Testis (tissue), 3 donors: Measurements from ENCODE around the gene CCL13. TPM values are rescaled to one million over a fixed set of nuclear protein-coding genes. Genes with fewer than 3 reads are reported as not detected.

ENCODE experiments used
- DNase-seq: peaks from one replicate; pipeline ENCODE4 v3.0.0-alpha.2; 2019
- H3K27ac ChIP-seq, 2 donors: fragments of 200-600 bp; sonication (generic); one replicate each; pipeline ENCODE4 v1.5.1; 2019
- H3K27me3 ChIP-seq: fragments of 200-600 bp; sonication (generic); one replicate; pipeline ENCODE4 v1.5.1; 2019
- H3K36me3 ChIP-seq: fragments of 200-600 bp; sonication (generic); one replicate; pipeline ENCODE4 v1.5.1; 2017; ENCODE audit warnings: low read depth; ENCODE audit errors: missing control alignments
- H3K4me1 ChIP-seq: fragments of 200-600 bp; sonication (generic); one replicate; pipeline ENCODE4 v1.5.1; 2019
- H3K4me3 ChIP-seq, 2 donors: fragments of 200-600 bp; sonication (generic); one replicate each; pipeline ENCODE4 v1.5.1; 2017 to 2019
- H3K9me3 ChIP-seq: fragments of 200-600 bp; sonication (generic); one replicate; pipeline ENCODE4 v1.5.1; 2017
- POLR2A ChIP-seq: fragments of 450-650 bp; IDR thresholded peaks from one replicate; pipeline ENCODE4 v1.6.1; 2017; ENCODE audit warnings: antibody characterized with exemption, mild to moderate bottlenecking, moderate library complexity
- WGBS, 2 donors: methylation state at CpG; one replicate each; pipeline ENCODE4 v1.1.5; 2018; 5-methylcytosine and 5-hydroxymethylcytosine counted together
- intact Hi-C: fragments of 100-400 bp; cut with DNase I; formaldehyde crosslinking; loops from one replicate; pipeline ENCODE4 v1.15.1; 2023; ENCODE audit warnings: low total_unique reads
- polyA plus RNA-seq: library from polyadenylated mRNA; stranded (reverse); fragments of 350-450 nt; fragmentation: Illumina TruSeq; extraction: RNeasy Lipid Tissue Mini Kit (QIAGEN cat#74804); gene quantifications from one replicate; pipeline ENCODE4 v1.2.3, GENCODE V29; 2014; ENCODE audit warnings: low read depth, low replicate concordance; ENCODE audit not compliant: insufficient read depth
- total RNA-seq, 2 donors: library from RNA; depleted of rRNA; stranded (reverse); fragments of >200 nt; gene quantifications; one replicate each; pipeline ENCODE4 v1.2.3, GENCODE V29; 2016
- TF ChIP-seq, protein P1 (sequence below), 3 experiments: fragments of 450-650 bp in 2 of 3; fragments of 200-600 bp in 1 of 3; sonication (generic) in 1 of 3; IDR thresholded peaks; one replicate each; pipeline ENCODE4 v1.5.1; 2016 to 2019; ENCODE audit warnings: antibody characterized with exemption in 3 of 3, mild to moderate bottlenecking in 2 of 3, moderate library complexity in 1 of 3

Gene CCL13
- total and polyA plus RNA-seq, 3 donors from 2014 or later: 5.2 TPM; not detected in 2

DNA sequence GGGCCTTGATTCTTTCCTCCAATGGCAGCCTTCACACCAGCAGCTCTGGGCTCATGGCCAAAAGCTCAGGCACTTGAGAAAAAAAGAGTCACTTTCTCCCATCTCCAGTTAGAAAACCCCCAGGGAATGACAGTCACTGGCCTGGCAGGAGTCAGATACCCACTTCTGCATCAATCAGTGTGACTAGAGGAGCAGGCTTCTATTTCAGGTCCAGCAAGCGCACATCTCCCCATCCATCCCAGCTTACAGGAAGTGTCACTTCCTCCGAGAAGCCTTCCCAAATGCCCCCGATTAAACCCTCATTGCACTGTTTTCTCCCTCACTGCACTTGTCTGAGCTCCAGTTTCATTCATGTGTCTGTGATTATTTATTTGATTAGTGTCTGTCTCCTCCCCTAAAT lies 37.1 kb downstream of the CCL13 start:
- no peak for DNase-seq
- Histone ChIP-seq H3K27me3 (no peaks in the 10 kb centered on the region), H3K4me1 (no peaks in the 10 kb centered on the region), H3K27ac (no peak overlapping the region), H3K9me3 (no peaks in the 10 kb centered on the region), H3K36me3 (no peaks in the 10 kb centered on the region), H3K4me3 (no peak overlapping the region)
- intact Hi-C loops: no loop called here
- TF ChIP-seq POLR2A: no peak
- TF ChIP-seq, protein P1, sequence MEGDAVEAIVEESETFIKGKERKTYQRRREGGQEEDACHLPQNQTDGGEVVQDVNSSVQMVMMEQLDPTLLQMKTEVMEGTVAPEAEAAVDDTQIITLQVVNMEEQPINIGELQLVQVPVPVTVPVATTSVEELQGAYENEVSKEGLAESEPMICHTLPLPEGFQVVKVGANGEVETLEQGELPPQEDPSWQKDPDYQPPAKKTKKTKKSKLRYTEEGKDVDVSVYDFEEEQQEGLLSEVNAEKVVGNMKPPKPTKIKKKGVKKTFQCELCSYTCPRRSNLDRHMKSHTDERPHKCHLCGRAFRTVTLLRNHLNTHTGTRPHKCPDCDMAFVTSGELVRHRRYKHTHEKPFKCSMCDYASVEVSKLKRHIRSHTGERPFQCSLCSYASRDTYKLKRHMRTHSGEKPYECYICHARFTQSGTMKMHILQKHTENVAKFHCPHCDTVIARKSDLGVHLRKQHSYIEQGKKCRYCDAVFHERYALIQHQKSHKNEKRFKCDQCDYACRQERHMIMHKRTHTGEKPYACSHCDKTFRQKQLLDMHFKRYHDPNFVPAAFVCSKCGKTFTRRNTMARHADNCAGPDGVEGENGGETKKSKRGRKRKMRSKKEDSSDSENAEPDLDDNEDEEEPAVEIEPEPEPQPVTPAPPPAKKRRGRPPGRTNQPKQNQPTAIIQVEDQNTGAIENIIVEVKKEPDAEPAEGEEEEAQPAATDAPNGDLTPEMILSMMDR (IDR thresholded peaks at IDR 0.05): no peak
- 84 to 96% methylated on average over 3 of the region's 3 CpGs for WGBS, 2 donors

DNA sequence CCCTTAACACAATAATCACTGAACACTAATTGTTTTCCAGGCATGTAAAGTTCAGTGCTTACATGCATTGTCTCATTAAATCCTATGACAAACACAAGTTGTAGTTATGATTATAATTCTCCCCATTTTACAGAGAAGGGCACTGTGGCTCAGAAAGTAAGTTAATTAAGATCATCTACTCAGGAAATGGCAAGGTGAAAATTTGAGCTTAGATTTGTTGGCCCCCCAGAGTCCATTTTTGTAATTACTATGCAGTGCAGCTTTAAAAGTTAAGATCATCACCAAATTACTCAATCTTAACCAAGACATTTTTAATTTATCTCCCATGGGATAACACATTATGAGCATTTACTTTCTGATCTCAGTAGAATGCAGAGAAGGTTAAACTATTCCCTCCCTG lies 41.0 kb downstream of the CCL13 start:
- Histone ChIP-seq H3K4me1 (no peaks in the 10 kb centered on the region), H3K4me3 (no peak overlapping the region), H3K27ac (no peak overlapping the region), H3K36me3 (no peaks in the 10 kb centered on the region), H3K27me3 (no peaks in the 10 kb centered on the region), H3K9me3 (no peaks in the 10 kb centered on the region)
- TF ChIP-seq POLR2A: no peak
- TF ChIP-seq, protein P1 (IDR thresholded peaks at IDR 0.05): peak in 1 of 3 experiments; percentile 11
- no peak for DNase-seq
- intact Hi-C loops: no loop called here

DNA sequence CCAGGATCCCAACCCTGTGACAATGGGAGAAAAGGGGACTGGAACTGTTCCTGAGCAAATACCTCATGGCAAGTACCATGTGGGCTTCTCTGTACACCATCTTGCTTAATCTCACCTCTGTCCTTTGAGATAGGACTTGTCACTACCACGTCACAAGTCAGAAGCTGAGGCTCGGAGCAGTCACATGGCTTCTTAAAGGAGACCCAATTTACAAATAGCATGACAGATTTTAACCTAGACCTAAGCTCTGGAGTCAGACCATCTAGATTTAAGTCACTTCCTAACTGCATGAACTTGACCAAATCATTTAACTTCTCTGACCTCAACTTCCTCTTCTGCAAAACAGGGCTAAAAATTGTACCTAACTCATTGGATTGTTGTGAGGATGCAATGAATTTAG lies 42.7 kb downstream of the CCL13 start:
- 49 to 71% methylated on average over 2 of the region's 2 CpGs for WGBS, 2 donors
- Histone ChIP-seq H3K27ac (no peak overlapping the region), H3K27me3 (no peaks in the 10 kb centered on the region), H3K4me1 (no peaks in the 10 kb centered on the region), H3K36me3 (no peaks in the 10 kb centered on the region), H3K4me3 (no peak overlapping the region), H3K9me3 (no peaks in the 10 kb centered on the region)
- DNase-seq: no peak
- TF ChIP-seq, protein P1 (IDR thresholded peaks at IDR 0.05): no peak
- TF ChIP-seq POLR2A: no peak
- intact Hi-C loops: no loop called here

DNA sequence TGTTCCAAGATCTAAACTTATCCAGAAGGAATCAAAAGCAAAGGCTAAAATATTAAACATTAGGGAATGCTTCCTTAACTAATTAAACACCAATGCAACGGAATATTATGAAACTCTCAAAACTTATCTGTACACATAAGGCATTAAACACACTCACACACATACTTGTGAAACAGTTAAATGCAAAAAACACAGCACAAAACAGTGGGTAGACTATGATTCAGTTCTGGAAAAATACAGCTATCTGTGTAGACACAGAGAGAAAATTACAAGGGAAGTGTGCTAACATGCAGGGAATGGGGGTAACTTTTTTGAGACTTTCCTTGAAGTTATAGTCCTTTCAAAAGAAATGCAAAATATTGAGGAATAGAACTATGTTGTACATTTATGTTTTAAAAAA lies 43.4 kb downstream of the CCL13 start:
- no peaks in the 10 kb centered on the region for H3K9me3 ChIP-seq
- H3K27me3 ChIP-seq: no peaks in the 10 kb centered on the region
- H3K4me1 ChIP-seq: no peaks in the 10 kb centered on the region
- no peak for TF ChIP-seq POLR2A
- TF ChIP-seq, protein P1 (IDR thresholded peaks at IDR 0.05): no peak
- no peak overlapping the region for H3K27ac ChIP-seq
- 76 to 83% methylated on average over 1 of the region's 1 CpG for WGBS, 2 donors
- intact Hi-C loops: no loop called here
- H3K4me3 ChIP-seq: no peak overlapping the region
- H3K36me3 ChIP-seq: no peaks in the 10 kb centered on the region
- DNase-seq: no peak

DNA sequence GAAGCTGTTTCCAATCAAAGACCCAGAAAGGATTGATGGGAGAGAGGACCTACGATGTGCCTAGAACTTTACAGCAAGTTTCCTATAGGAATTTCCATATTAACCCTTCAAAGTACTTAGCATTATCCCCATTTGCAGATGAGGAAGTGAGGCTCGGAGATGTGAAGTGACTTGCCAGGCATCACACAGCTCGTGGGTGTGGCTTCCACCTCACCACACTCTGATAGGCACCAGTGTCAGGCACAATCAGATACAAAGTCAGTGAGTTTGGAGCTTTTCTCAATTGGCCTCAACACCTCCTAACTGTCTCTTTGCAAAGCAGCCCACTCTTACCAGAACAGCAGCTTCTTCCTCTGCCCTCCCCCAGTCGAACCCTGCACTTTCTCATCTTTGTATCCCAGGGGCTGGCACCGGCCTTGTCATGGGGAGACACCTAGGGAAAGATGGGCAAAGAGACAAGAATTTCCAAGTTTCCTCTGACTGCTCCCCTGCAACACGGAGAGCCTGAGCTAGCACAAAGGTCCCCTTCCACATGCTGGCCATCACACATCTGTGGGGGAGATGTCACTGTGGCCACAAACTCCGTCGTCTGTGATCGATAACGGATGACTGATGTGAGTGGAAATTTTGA lies 44.1 kb downstream of the CCL13 start:
- Histone ChIP-seq H3K27ac (no peak overlapping the region), H3K9me3 (no peaks in the 10 kb centered on the region), H3K27me3 (no peaks in the 10 kb centered on the region), H3K36me3 (no peaks in the 10 kb centered on the region), H3K4me1 (no peaks in the 10 kb centered on the region), H3K4me3 (no peak overlapping the region)
- intact Hi-C loops: no loop called here
- DNase-seq: no peak
- TF ChIP-seq POLR2A: no peak
- TF ChIP-seq, protein P1 (IDR thresholded peaks at IDR 0.05): no peak
- 77 to 81% methylated on average over 10 of the region's 10 CpGs for WGBS, 2 donors
